Islet precursor cell (in vitro differentiated cells): ENCODE measurements around the gene GC.
"Not testable (repeated sequence)": the region's sequence is repeated elsewhere in the genome, so short reads cannot be mapped to it uniquely, and the experiment has no call there.

Experiments used
- DNase-seq: peaks from one replicate; pipeline ENCODE4 v3.0.0-alpha.2; 2018

Gene GC

GRCh38 chr4:71765350-71765749 is 18.5 kb downstream of the GC start:
- no peak for DNase-seq

DNA sequence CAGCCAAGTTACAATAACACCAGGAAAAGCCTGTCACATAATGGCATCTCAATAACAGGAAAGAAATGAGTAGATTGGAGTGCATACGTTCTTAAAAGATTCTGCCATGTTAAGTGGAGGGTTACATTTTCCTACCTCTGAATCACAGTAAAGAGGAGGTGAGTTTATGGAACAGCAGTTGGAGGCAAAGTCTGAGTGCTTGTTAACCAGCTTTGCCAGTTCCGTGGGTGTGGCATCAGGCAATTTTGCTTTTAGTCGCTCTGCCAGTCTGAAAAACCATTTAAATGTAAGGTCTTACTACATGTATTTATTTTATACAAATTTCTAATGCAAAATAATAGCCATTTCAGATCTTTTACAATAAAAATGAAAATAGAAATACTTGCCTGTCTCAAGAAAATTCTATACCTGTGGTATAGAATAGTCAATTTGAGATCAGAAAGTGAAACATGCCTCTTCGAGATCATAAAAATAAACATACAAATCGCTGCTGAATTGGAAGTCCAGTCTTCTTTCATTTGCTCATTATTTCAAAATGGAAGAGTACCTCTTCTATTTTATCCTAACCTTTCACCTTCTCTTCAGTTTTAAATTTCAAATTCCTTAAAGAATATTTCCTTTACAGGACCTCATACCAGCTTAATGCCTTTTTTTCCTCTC is 31.4 kb downstream of the GC start:
- no peak for DNase-seq

- no peak for DNase-seq
Observed at GRCh38 chr4:71749008-71749594, 34.8 kb downstream of the GC start.

DNA sequence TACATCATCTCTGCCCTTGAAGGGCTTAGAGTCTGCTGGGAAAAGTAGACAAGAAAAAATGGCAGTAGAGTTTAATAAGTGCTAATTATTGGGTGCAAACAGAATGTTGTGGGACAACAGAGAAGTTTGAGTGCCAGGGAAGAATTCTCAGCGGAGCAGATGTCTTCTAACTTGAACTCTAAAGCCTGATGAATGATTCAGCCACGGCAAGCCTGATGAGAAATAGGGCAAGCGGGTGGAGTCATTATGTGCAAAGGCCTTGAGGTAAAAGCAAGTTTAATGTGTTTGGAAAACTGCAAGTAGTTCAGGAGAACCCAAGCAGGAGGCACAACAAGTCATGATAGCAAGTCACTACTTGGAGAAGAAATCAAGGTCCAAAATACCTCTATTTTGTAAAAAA is 37.5 kb downstream of the GC start:
- no peak for DNase-seq

GRCh38 chr4:71738782-71739181 is 45.1 kb downstream of the GC start:
- not testable (repeated sequence) for DNase-seq

DNA sequence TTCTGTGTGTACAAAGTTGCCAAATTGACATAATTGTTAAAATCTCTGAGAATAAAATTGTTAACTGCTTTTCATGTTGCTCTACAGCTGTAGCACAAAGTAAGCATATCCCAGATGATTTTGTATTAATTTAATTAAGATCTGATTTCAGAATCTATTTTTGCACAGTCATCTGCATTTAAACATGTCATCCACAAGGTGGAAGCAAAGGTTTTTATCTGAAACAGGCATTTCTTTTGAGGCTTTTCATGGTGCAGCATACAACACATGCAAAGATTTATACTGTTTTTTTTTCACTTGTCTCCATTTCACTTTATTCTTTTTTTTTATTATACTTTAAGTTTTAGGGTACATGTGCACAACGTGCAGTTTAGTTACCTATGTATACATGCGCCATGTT is 51.2 kb downstream of the GC start:
- DNase-seq: no peak

- no peak for DNase-seq
Observed at GRCh38 chr4:71732066-71732465, 51.8 kb downstream of the GC start.

GRCh38 chr4:71729856-71730255 is 54.0 kb downstream of the GC start:
- DNase-seq: no peak

DNA sequence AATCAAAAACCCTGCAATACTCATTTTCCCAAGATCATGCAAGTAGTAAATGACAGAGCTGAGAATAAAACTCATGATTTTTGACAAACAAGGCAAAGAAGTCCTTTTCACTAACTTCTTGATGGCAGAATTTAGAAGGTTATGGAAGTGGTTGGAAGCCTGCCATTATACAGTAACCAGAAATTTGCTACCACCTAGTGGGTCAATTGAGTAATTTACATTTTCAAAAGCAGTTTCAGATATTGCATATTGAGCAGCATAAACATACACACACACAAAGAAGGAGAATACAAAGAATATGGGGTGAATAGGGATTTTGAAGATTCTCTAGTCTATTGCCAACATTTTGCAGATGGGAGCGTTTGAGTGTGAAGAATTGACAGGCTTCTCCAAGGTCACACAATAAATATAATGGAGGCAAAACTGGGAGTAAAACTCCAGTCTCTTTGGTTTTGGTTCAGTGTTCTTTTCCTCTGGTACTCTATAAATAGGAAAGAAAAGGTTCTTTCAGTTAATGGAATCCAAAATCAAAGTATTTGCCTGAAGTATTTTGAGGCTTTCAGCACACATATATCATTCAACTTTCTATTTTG is 70.2 kb downstream of the GC start:
- DNase-seq: no peak

DNA sequence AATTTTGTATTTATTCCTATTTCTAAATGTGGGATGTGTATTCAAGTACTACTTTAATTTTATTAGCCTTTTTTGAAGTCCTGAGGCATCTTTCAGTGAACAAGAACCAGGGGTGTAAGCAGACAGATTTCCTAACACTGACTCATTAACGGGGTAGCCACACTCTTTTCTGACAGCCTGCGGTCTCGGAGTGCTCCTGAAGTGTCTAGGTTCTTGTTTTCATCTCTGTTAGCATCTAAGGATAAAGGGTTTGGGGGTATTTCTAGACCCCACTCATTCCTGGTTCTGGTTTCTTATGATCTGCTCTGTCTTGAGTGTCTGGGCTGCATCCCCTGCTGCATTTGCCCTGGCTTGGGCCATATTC is 71.9 kb downstream of the GC start:
- DNase-seq: no peak

DNA sequence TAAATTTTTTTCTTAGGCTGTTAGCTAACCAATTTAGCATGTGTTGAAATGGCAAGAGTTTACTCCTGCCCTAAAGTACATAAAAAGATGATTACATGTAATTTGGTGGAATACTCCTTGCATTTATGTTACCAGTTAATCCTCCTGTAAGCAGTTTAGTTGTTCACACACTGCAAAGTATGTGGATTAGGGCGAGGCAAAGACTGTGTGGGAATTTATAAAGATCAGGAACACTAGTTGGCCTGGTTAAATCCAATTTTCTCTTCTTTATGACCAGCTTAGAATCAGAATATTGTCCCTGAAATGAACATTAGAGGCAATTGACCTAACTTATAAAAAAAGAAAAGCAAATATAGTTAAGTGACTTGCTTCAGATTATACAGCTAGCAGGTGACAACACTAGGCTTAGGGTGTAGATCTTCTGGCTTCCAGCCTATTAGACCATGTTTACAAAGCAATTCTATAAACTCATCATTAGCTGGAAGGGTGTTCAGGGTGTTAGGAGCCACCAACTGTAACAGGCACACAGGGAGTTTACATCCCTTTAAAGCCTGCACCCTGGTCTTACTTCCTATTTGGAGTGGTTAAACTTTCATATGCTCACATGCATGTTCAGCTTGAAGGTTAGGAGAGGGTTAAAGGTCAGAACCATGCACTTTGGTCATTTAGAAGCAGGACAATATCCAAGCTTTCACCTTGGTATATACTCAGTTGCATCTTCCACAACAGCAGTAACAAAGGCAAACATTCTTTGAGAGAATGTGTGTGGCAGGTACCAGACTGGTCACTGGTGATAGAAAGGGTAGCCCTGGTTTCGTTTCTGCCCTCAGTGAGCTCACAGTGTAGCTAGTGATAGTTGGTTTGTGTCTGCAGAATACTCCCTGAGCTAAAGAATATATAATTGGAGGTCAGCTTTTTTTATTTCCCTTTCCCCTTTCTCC is 72.6 kb downstream of the GC start:
- no peak for DNase-seq

DNA sequence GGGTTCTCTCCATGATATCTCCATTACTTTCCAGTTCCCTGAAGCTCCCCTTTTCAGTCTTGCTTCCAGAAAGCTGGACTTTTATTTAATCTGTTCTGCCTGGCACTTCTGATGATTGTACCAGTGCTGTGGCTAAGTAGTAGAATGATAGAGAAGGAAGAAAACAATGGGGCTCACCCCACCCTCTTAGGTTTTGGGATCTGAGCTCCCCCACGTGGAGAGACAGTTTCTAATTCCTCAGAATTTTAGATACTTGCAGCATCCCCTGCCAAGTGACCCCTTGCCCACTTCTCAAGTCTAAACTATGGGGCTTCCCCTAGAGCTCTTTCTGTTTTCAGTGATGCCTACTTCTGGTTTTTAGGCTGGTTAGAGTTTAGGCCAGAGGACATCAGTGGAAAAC is 73.9 kb downstream of the GC start:
- DNase-seq: no peak

DNA sequence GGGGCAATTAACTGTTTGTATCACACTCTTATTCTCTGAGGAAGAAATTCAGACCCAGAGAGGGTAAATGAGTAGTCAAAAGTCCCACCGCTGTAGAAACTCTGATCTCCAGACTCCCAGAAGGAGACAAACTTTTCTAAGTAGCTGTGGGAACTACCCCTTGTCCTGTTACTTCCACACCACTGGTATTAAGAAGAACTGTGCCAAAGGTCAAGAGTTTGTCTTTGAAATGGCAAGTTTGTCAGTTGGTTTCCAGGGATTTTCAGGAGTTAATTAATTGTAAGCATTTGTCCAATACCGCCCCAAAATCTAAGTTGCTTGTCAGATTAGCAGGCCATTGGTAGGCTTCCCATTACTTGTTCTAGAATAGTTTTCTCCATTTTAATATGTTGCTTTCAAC is 85.7 kb downstream of the GC start:
- no peak for DNase-seq

GRCh38 chr4:71697031-71697430 is 86.8 kb downstream of the GC start:
- DNase-seq: no peak

DNA sequence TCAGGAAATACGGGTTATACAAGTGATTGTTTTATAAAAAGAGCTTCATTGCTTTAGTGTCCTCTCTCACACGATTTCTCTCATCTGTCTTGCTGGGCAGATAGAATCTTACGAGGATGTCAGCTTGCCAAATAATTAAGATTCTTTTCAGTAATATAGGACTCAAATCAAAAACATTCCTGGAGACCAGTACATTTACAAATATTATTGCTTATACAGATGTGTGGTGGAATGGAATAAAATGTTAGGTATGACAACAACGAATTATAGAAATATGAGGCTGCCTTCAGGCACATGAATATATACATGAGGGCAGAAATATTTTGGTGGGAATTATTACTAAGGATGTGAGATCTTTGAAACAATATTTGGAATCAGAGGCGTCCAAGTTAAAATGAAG is 88.9 kb downstream of the GC start:
- DNase-seq: no peak

GRCh38 chr4:71692963-71693362 is 90.9 kb downstream of the GC start:
- no peak for DNase-seq

DNA sequence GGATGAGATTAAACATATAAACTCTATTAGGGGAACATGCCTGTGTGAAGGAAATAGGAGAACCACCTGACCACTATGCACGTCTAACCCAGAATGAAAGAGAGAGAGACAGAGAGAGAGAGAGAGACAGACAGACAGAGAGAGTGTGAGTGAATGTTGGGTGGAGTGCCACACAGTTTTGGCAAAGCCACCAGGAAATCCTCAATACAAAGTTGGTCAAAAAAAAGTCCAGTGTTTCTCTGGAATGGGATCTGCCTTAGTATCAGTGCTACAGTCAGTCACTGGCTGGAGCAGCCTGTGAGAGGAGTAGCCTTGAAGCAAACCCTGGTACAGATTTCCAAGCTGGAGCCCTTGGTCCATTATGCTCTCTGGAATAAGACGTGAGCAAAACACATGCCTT is 91.7 kb downstream of the GC start:
- DNase-seq: no peak
